DOHH2 (cell line): ENCODE results near the gene ABCA2.

Experiments
- H3F3A ChIP-seq: fragments of 200-600 bp; sonication (generic), shearing (Covaris generic); 2 replicates; pipeline ENCODE4 v1.6.0; 2016; ENCODE audit warnings: antibody characterized with exemption, mild to moderate bottlenecking; ENCODE audit not compliant: control insufficient read depth, insufficient read depth
- H3K27ac ChIP-seq: fragments of 200-600 bp; sonication (generic); 2 replicates; pipeline ENCODE4 v1.5.1; 2014; ENCODE audit warnings: low read depth, mild to moderate bottlenecking, low read length, moderate library complexity
- H3K27me3 ChIP-seq: fragments of 200-600 bp; sonication (generic); 2 replicates; pipeline ENCODE4 v1.6.1; 2014; ENCODE audit warnings: mild to moderate bottlenecking, low read length, mixed read lengths; ENCODE audit not compliant: control insufficient read depth
- H3K36me3 ChIP-seq: fragments of 200-600 bp; sonication (generic); 2 replicates; pipeline ENCODE4 v1.6.1; 2014; ENCODE audit warnings: mild to moderate bottlenecking, low read length, moderate library complexity, mixed read lengths; ENCODE audit not compliant: control insufficient read depth
- H3K4me1 ChIP-seq: fragments of 200-600 bp; sonication (generic); 2 replicates; pipeline ENCODE4 v1.6.1; 2014; ENCODE audit warnings: mild to moderate bottlenecking, low read length, mixed read lengths; ENCODE audit not compliant: control insufficient read depth
- H3K4me2 ChIP-seq: fragments of 200-600 bp; sonication (generic); 2 replicates; pipeline ENCODE4 v1.6.0; 2014; ENCODE audit warnings: mild to moderate bottlenecking, low read length, moderate library complexity
- H3K4me3 ChIP-seq: fragments of 200-600 bp; sonication (generic); 2 replicates; pipeline ENCODE4 v1.5.1; 2014; ENCODE audit warnings: mild to moderate bottlenecking, low read length, mixed read lengths
- H3K79me2 ChIP-seq: fragments of 200-600 bp; sonication (generic); 2 replicates; pipeline ENCODE4 v1.6.1; 2014; ENCODE audit warnings: mild to moderate bottlenecking, low read length, mixed read lengths; ENCODE audit not compliant: control insufficient read depth
- H3K9me2 ChIP-seq: fragments of 200-600 bp; sonication (generic); replicated peaks from 2 replicates; pipeline ENCODE4 v1.6.1; 2014; ENCODE audit warnings: mild to moderate bottlenecking, low read length, mixed read lengths; ENCODE audit not compliant: control insufficient read depth
- H3K9me3 ChIP-seq: fragments of 200-600 bp; sonication (generic); 2 replicates; pipeline ENCODE4 v1.6.1; 2014; ENCODE audit warnings: antibody characterized with exemption, low read length, mixed read lengths; ENCODE audit not compliant: control insufficient read depth, insufficient read depth
- H4K20me1 ChIP-seq: fragments of 200-600 bp; sonication (generic); 2 replicates; pipeline ENCODE4 v1.6.0; 2014; ENCODE audit warnings: low read depth, mild to moderate bottlenecking, antibody characterized with exemption, low read length, moderate library complexity; ENCODE audit not compliant: control insufficient read depth, insufficient read depth
- EZH2phosphoT487 ChIP-seq: fragments of 200-600 bp; sonication (generic); IDR thresholded peaks from 2 replicates; pipeline ENCODE4 v1.6.1; 2017; ENCODE audit warnings: borderline replicate concordance, mild to moderate bottlenecking, antibody characterized with exemption, low read length, moderate library complexity, mixed read lengths
- TF ChIP-seq, protein P1 (sequence below): fragments of 200-600 bp; sonication (generic); IDR thresholded peaks from one replicate; pipeline ENCODE4 v1.5.1; 2014; ENCODE audit warnings: antibody characterized with exemption, mild to moderate bottlenecking, low read depth, low read length; ENCODE audit not compliant: poor library complexity, severe bottlenecking

The ABCA2 gene

GRCh38 chr9:137026828-137027227, 1.2 kb downstream of the ABCA2 start:
- no peaks in the 10 kb centered on the region for H3K9me3 ChIP-seq
- no peak overlapping the region for H3K27ac ChIP-seq
- no peaks in the 10 kb centered on the region for H3F3A ChIP-seq
- H3K27me3 ChIP-seq = peaks cover 47% of the 10 kb centered on the region
- no peaks in the 10 kb centered on the region for H3K36me3 ChIP-seq
- TF ChIP-seq EZH2phosphoT487 = no peak
- TF ChIP-seq, protein P1, sequence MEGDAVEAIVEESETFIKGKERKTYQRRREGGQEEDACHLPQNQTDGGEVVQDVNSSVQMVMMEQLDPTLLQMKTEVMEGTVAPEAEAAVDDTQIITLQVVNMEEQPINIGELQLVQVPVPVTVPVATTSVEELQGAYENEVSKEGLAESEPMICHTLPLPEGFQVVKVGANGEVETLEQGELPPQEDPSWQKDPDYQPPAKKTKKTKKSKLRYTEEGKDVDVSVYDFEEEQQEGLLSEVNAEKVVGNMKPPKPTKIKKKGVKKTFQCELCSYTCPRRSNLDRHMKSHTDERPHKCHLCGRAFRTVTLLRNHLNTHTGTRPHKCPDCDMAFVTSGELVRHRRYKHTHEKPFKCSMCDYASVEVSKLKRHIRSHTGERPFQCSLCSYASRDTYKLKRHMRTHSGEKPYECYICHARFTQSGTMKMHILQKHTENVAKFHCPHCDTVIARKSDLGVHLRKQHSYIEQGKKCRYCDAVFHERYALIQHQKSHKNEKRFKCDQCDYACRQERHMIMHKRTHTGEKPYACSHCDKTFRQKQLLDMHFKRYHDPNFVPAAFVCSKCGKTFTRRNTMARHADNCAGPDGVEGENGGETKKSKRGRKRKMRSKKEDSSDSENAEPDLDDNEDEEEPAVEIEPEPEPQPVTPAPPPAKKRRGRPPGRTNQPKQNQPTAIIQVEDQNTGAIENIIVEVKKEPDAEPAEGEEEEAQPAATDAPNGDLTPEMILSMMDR = no peak
- H3K4me3 ChIP-seq = no peak overlapping the region
- no peak overlapping the region for H3K4me2 ChIP-seq
- H4K20me1 ChIP-seq = no peaks in the 10 kb centered on the region
- peaks cover 41% of the 10 kb centered on the region for H3K4me1 ChIP-seq
- H3K79me2 ChIP-seq = no peaks in the 10 kb centered on the region
- no peaks in the 10 kb centered on the region for H3K9me2 ChIP-seq

- H4K20me1 ChIP-seq = no peaks in the 10 kb centered on the region
- no peaks in the 10 kb centered on the region for H3F3A ChIP-seq
- no peak for TF ChIP-seq EZH2phosphoT487
- TF ChIP-seq, protein P1 = no peak
- no peak overlapping the region for H3K27ac ChIP-seq
- H3K36me3 ChIP-seq = no peaks in the 10 kb centered on the region
- no peaks in the 10 kb centered on the region for H3K9me3 ChIP-seq
- no peak overlapping the region for H3K4me3 ChIP-seq
- peaks cover 42% of the 10 kb centered on the region for H3K27me3 ChIP-seq
- H3K4me2 ChIP-seq = no peak overlapping the region
- no peaks in the 10 kb centered on the region for H3K79me2 ChIP-seq
- H3K4me1 ChIP-seq = peaks cover 39% of the 10 kb centered on the region
- H3K9me2 ChIP-seq = no peaks in the 10 kb centered on the region
Measured at GRCh38 chr9:137026384-137026783, 1.7 kb downstream of the ABCA2 start.

DNA sequence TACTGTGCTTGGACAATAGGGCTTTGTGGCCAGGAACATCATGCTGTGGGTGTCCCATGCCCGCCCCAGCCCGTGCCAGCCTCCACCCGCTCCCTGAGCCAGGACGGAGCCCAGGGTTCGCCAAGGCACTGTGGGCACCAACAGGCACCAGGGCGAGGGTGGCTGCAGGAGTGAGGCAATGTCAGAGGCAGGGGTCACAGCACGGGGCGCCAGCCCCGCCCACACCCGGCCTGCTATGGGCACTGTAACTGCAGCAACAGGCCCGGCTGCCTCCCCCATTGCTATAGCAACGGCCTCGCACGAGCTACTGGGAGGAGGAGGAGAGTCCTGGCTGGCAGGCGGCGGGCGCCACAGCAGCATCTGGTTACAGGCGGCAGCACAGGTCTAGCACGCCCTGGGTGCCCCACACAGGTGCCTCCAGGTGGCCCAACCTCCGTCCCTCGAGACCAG, 2.5 kb downstream of the ABCA2 start:
- H3K27ac ChIP-seq = no peak overlapping the region
- peaks cover 34% of the 10 kb centered on the region for H3K4me1 ChIP-seq
- no peaks in the 10 kb centered on the region for H3K9me2 ChIP-seq
- no peak overlapping the region for H3K4me3 ChIP-seq
- H3F3A ChIP-seq = no peaks in the 10 kb centered on the region
- peaks cover 34% of the 10 kb centered on the region for H3K27me3 ChIP-seq
- no peaks in the 10 kb centered on the region for H3K9me3 ChIP-seq
- H3K4me2 ChIP-seq = peak overlapping the region; percentile 22; the same call in 1 of the 2 replicates
- no peak for TF ChIP-seq EZH2phosphoT487
- TF ChIP-seq, protein P1 = no peak
- H3K36me3 ChIP-seq = no peaks in the 10 kb centered on the region
- no peaks in the 10 kb centered on the region for H4K20me1 ChIP-seq
- no peaks in the 10 kb centered on the region for H3K79me2 ChIP-seq
